ENCODE data around the gene TMEM17. TPM values are rescaled to one million over a fixed set of nuclear protein-coding genes. Genes with fewer than 3 reads are reported as not detected.

Gene TMEM17
- total RNA-seq, 1 experiment from 2014 or later, result 3.3 TPM

- intact Hi-C loops (cut with micrococcal nuclease; ENCODE audit: unreplicated experiment), result no loop called here
Observed at GRCh38 chr2:62475172-62476011, 30.6 kb downstream of the TMEM17 start.

GRCh38 chr2:62474176-62474575 lies 31.8 kb downstream of the TMEM17 start:
- Mint-ChIP-seq H3K4me1 (ENCODE audit: low read depth, unreplicated experiment) (peaks cover 14% of the 10 kb centered on the region), H3K36me3 (ENCODE audit: insufficient read depth, unreplicated experiment) (no peaks in the 10 kb centered on the region), H3K27ac (ENCODE audit: unreplicated experiment) (no peak overlapping the region), H3K27me3 (ENCODE audit: unreplicated experiment) (no peaks in the 10 kb centered on the region), H3K4me3 (ENCODE audit: low read depth, unreplicated experiment) (no peak overlapping the region), H3K9me3 (ENCODE audit: low read depth, unreplicated experiment) (no peaks in the 10 kb centered on the region)
- CTCF ChIA-PET, result no interaction called here
- TF ChIP-seq CTCF (IDR thresholded peaks at IDR 0.05; ENCODE audit: unreplicated experiment), result no peak
- DNase-seq, result no peak
- intact Hi-C loops (cut with micrococcal nuclease; ENCODE audit: unreplicated experiment), result no loop called here
- BruUV-seq (replicated peaks), result no TSS peak

More at GRCh38 chr2:62475172-62476011, 30.6 kb downstream of the TMEM17 start:
- CTCF ChIA-PET, result no interaction called here
- DNase-seq, result no peak
- no peak overlapping the region for H3K27ac Mint-ChIP-seq (ENCODE audit: unreplicated experiment)
- no peaks in the 10 kb centered on the region for H3K36me3 Mint-ChIP-seq (ENCODE audit: insufficient read depth, unreplicated experiment)
- H3K9me3 Mint-ChIP-seq (ENCODE audit: low read depth, unreplicated experiment), result no peaks in the 10 kb centered on the region
- H3K4me3 Mint-ChIP-seq (ENCODE audit: low read depth, unreplicated experiment), result no peak overlapping the region
- TF ChIP-seq CTCF (IDR thresholded peaks at IDR 0.05; ENCODE audit: unreplicated experiment), result no peak
- no TSS peak for BruUV-seq (replicated peaks)
- no peaks in the 10 kb centered on the region for H3K27me3 Mint-ChIP-seq (ENCODE audit: unreplicated experiment)
- peaks cover 14% of the 10 kb centered on the region for H3K4me1 Mint-ChIP-seq (ENCODE audit: low read depth, unreplicated experiment)

GRCh38 chr2:62473246-62473827 lies 32.7 kb downstream of the TMEM17 start:
- intact Hi-C loops (cut with micrococcal nuclease; ENCODE audit: unreplicated experiment), result no loop called here
- H3K27ac Mint-ChIP-seq (ENCODE audit: unreplicated experiment), result no peak overlapping the region
- peaks cover 10% of the 10 kb centered on the region for H3K4me1 Mint-ChIP-seq (ENCODE audit: low read depth, unreplicated experiment)
- H3K27me3 Mint-ChIP-seq (ENCODE audit: unreplicated experiment), result no peaks in the 10 kb centered on the region
- no peaks in the 10 kb centered on the region for H3K9me3 Mint-ChIP-seq (ENCODE audit: low read depth, unreplicated experiment)
- CTCF ChIA-PET, result no interaction called here
- H3K4me3 Mint-ChIP-seq (ENCODE audit: low read depth, unreplicated experiment), result no peak overlapping the region
- BruUV-seq (replicated peaks), result no TSS peak
- no peak for TF ChIP-seq CTCF (IDR thresholded peaks at IDR 0.05; ENCODE audit: unreplicated experiment)
- H3K36me3 Mint-ChIP-seq (ENCODE audit: insufficient read depth, unreplicated experiment), result no peaks in the 10 kb centered on the region
- no peak for DNase-seq

GRCh38 chr2:62472312-62472711 lies 33.7 kb downstream of the TMEM17 start:
- no peaks in the 10 kb centered on the region for H3K27me3 Mint-ChIP-seq (ENCODE audit: unreplicated experiment)
- H3K27ac Mint-ChIP-seq (ENCODE audit: unreplicated experiment), result no peak overlapping the region
- H3K36me3 Mint-ChIP-seq (ENCODE audit: insufficient read depth, unreplicated experiment), result no peaks in the 10 kb centered on the region
- no peak overlapping the region for H3K4me3 Mint-ChIP-seq (ENCODE audit: low read depth, unreplicated experiment)
- intact Hi-C loops (cut with micrococcal nuclease; ENCODE audit: unreplicated experiment), result no loop called here
- DNase-seq, result no peak
- CTCF ChIA-PET, result no interaction called here
- no peaks in the 10 kb centered on the region for H3K9me3 Mint-ChIP-seq (ENCODE audit: low read depth, unreplicated experiment)
- no peaks in the 10 kb centered on the region for H3K4me1 Mint-ChIP-seq (ENCODE audit: low read depth, unreplicated experiment)
- TF ChIP-seq CTCF (IDR thresholded peaks at IDR 0.05; ENCODE audit: unreplicated experiment), result no peak
- no TSS peak for BruUV-seq (replicated peaks)

All from Calu3 (cell line).